ENCODE data around the gene ENOX1.

ENOX1 gene

DNA sequence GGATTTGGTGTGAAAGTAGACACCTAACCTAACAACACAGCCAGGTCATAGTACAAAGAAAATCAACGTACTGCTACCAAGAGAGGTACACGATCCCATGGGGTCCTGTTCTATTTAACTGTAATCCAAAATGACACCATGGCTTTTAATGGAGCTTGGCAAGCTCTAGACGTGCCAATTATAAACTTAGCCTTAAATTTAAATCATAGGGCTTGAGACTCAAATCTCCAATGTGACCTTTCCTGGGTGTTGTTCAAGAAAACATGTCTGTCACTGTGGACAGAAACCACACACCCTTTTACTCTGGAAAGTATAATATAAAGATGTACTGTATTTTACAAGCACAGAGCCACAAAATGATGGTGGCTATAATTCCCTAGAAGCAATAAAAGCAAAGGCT, 299.3 kb downstream of the ENOX1 start:
- no peak for DNase-seq (ENCODE audit: low read depth)

DNA sequence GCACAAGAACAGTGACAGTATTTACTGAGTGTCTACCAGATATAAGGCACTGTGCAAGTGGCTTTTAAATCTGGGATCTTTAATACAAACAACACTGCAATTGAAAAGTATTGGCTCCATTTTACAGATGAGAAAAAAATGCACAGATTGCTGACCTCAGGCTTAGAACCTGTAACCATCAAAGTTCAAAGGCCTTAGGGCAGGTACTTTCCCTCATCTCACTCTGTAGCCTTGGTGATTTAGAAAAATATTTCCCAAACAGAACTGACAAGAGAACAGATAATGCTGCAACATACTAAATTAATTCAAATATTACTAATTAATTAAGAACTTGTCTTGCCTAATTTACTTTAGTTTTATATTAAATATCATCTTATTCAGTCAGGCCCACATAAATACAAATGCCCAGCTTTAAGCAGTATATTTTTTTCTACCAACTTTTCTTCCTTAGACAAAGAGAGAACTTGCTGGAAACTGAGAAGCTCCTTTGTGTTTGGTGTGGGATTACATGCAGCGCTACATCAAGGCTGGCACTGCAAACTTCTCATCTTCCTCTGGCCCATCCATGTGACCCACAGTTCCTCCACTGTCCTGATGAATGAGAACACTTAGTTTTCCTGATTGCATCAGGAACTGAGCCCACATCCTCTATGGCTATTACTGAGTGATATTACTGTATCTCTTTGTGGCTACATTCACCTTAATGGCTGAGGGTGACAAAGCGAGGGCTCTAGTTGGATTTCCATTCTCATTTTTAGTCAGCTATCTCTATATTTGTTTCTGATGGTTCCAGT, 302.1 kb downstream of the ENOX1 start:
- no peak for DNase-seq (ENCODE audit: low read depth)

DNA sequence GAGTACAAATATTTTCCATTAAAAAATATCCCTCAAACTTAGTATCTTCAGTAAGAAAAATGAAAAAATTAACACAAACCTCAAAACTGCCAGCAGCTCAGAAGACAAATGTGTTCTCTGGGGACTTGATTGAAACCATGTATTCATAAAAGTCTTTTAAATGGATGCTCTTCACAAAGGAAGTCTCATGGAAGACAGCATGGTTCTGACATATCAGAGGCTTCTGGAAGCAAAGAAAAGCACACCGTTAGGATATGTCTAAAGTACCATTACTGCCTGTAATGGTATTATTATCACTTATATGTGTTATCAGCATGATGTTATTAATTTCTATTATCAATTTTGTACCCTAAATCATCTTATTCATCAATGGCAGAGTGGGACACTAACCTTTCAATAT, 302.8 kb downstream of the ENOX1 start:
- no peak for DNase-seq (ENCODE audit: low read depth)

DNA sequence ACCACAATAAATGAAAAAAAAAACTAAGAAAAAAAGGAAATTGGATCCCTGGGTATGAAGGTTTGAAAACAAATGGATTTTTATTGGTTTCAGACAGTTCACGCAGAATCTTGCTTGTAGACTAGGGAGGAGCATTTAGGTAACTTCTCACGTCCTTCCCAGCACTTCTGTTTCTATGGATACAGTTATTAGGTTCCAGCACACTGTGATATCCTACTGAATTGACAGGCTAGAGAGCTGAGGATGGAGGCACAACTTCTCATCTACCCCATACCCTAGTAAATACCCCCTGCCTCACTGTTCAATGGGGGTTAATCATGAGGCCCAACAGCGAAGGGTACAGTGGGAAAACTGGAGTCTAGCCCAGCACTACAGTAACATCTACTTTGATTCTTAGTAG, 304.1 kb downstream of the ENOX1 start:
- DNase-seq (ENCODE audit: low read depth): no peak

DNA sequence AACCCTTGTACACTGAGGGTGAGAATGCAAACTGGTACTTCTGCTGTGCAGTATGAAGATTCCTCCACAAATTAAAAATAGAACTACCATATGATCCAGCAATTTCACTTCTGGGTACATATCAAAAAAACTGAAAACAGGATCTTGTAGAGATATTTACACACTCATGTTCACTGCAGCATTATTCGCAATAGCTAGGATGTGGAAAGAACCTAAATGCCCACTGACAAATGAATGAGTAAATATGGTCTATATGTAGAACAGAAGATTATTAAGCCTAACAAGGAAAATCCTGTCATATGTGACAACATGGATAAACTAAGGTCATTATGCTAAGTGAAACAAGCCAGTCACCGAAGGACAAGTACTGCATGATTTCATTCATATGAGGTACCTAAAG, 304.7 kb downstream of the ENOX1 start:
- no peak for DNase-seq (ENCODE audit: low read depth)

DNA sequence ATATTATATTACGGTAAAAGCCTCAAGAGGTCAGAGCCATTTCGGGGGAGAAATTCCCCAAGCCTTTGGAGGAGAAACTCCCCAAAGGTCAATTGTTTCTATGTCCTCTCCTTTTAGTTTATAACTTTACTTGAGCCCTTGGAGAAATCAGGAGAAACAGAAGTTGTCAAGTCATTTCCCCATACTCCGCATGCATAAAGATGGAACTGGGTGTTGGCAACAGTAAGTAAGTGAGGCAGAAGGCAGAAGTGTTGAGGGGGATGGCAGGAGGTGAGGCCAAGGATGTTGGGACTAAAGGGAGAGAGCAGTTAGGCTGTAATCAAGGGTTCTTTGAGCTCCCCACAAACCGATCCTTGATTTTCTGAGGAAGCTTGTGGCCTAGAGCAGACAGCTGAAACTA, 307.9 kb downstream of the ENOX1 start:
- no peak for DNase-seq (ENCODE audit: low read depth)

DNA sequence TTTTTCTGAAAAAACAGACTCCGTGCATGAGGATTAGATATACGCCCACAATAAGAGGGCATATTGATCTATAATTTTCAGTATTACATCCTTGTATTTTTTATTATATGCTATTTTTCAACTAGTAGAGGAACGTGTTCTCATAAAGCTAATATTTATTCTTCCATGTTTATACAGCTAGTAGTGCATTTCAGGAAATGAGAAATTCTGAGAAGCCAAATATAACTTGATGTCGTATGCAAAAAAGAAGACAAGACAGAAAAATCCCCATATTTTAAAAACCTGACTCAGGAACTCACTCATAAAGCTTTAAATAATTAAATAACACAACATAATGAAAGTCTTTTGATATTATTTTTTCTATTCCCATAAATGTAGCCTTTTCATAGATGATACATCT, 308.6 kb downstream of the ENOX1 start:
- no peak for DNase-seq (ENCODE audit: low read depth)

DNA sequence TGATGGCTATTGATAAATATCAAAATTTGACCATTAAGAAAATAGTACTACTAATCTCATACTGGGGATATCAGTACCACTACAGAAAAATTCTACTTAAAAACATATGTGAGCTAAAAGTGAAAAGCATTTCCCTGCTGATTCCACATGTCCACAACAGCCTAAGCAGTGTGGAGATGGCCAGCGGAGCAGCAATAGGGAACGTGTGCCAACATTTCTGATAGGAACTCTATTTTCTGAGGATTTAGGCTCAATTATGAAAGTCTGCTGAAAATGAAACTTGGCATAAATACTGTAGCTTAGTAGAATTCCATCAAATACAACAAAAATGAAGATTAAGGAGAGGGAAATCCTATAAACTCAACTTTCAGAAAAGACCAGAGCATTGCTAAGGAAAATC, 311.6 kb downstream of the ENOX1 start:
- DNase-seq (ENCODE audit: low read depth): no peak

DNA sequence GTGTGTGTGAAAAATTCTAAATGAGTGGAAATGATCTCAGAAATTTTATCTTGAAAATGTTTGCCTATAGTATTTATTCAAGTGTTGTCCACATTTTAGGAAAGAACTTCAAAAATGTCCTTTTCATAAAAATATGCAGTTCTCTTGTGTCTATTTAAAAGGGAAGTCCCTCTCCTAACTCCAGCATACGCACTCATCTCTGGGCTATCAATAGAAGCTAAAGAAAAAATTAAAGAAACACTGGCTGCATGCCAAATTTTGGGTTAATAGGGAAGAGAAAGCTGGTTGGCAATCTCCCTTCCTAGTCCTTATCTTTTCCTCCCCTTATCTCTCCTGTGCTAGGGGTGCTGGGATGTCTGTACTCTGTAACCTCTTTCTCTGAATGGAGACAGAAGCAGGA, 313.3 kb downstream of the ENOX1 start:
- no peak for DNase-seq (ENCODE audit: low read depth)

DNA sequence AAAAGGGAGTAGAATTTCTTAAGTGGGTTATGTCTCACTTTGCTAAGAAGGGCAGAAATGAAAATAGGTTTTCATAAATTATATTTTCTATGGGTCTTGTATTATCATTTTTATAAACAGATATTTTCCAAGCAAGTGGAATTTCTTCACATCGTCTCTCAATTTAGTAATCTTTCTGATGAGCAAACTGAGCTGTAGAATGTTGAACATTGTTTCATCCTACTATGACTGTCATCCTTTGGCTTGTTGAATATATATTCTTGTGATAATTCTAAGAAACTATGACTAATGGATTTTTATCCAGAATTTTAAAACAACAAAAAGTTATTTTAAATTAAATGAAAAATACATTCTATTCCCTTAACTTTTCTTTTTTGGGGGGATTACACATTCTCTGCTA, 313.8 kb downstream of the ENOX1 start:
- DNase-seq (ENCODE audit: low read depth): no peak

DNA sequence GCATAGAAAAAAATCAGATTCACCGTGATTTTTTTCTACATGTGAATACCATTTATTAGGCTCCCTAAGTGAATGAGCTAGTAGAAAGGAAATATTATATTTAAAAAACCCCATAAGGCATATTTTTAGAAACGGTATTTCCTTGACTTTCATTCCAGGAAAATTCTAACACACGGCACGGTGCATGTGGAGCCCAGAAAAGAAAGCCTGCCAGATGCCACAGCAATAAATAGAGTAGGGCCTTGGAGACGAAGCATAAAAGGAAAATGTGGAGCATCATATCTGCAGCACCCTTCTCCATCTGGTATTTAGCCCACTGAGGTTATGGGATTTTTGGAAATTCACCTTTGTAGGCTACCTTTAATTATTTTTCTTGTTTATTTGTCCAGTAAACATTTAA, 314.4 kb downstream of the ENOX1 start:
- no peak for DNase-seq (ENCODE audit: low read depth)

DNA sequence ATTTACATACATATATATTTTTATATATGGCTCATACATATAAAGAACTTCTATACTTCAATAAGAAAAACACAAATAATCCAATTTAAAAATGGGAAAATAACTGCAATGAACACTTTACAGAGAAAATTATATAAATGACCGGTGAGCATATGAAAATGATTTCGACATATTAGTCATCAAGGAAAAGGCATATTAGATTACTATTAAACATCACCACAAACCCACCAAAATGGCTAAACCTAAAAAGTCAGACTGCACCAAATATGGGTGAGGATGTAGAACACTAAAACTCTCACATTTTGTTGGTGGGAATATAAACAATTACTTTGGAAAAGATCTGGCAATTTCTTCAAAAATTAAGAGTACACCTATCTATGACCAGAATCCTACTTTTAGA, 316.2 kb downstream of the ENOX1 start:
- DNase-seq (ENCODE audit: low read depth): no peak

DNA sequence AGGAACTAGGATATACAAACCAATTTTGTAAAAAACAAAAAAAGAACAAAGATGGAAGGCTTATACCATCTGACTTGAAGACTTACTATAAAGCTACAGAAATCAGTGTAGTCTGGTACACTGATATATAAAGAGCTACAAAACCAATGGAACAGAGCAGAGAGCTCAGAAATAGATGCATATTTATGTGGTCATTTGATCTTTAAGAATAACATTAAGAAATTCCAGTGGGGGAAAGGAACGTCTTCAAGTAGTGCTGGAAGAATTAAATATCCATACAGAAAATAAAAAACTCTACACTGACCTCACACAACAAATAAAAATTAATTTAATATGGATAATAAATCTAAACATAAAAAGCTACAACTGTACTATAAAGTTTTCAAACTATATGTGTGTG, 317.0 kb downstream of the ENOX1 start:
- no peak for DNase-seq (ENCODE audit: low read depth)

DNA sequence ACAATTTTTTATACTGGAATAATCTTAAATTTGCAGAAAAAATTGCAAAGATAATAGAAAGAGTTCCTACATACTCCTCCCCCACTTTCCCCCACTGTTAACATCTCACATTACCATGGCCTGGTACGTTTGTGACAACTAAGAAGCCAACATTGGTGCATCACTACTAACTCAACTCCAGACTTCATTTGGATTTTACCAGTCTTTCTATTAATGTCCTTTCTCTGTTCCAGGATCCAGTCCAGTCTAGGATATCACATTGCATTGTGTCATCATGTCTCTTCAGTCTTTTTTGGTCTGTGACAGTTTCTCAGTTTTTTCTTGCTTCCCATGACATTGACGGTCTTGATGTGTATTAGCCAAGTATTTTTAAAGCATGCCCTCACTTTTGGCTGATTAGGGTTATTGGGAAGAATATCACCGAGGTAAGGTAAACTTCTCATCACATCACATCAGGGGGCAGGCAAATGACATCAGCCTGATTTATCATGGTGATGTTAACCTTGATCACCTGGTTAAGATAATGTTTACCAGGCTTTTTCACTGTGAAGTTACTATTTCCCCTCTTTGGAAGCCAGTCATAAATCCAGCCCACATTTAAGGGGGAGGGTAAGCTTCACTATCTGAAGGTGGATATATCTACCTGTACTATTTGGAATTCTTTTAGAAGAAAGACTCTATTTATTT, 322.1 kb downstream of the ENOX1 start:
- DNase-seq (ENCODE audit: low read depth): no peak

DNA sequence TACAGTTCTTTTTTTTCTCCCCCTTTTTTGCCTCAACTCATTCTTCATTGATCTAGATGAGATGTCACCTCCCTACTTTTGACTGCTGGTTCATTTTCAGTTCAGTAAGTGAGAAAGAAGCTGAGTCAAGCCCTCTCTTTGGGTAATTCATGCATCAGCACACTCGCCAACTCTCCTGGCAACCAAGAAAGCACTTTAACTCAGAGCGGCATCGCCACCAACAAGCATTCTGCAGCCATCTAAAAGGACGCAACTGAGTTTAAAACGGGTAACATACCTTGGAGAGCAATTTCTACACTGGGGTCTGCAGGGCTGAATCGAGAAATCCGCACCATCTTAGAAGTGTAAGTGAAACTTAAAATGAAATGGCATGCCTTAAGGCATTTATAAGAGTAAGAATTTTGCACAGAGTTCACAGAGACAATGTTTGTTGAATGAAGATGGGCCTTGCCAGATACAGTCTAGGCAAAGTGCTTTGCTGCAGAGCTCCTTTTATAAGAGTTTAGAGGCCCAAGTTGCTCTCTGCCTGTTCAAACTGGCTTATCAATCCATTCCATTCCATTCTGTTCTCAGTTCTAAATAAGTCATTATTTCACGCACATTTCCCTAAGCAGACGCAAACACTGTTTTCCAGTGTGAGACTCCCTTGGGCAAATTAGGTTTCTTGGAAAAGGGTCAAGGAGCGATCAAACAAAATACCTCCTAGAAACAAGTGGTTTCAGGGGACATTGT, 338.0 kb downstream of the ENOX1 start:
- DNase-seq (ENCODE audit: low read depth): no peak

DNA sequence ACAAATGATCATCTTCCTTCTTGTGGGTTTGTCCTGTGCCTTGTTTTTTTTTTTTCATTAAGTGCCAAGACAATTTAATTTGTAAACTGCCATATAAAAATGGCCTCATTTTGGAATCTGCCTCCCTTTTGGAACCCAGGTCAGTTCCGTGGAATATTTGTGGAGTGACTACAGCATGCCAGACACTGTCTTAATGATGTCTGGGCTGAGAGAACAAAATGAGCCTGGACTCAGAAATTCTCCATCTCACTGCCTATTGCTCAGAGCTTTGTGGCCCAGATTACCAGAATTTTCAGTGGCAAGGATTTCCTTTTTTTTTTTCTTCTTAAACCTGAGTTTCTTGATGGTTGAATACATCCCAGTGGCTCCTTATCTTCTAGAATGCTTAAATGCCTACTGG, 340.6 kb downstream of the ENOX1 start:
- DNase-seq (ENCODE audit: low read depth): no peak

DNA sequence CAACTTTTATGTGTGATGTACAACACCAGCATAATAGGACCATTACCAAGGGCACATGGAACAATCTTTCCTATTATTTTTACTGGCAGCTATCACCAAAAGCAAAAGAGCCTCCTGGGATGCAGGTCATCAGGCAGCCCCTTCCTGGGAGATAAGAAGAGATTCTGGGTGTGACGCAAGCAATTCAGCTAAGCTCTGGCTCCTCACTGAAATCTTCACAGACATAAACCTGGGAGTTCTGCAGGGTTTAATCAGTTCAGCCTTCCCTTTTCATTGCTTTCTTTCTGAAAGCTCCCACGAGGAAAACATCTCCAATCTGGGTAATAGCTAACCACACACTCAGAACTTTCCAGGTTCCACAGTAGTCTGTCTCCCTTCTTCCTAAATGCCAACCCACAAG, 341.1 kb downstream of the ENOX1 start:
- no peak for DNase-seq (ENCODE audit: low read depth)

DNA sequence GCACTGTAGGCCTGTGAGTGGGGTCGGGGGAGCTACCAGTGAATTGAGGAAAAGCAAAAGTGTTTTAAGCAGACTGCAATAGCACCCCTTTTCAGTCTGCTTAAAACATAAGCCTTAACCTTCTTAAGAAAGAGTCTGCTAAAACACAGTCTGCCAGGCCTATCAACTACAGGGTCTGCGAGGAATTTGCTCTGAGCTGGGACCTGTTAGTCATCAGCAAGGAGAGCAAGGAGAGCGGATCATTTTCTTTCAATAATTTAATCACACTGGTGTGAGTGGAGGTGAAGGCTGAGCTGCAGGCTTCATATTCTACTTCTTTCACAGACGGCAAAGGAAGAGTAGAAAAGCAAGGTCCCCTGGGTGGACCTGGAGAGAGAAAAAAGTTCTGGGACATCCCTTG, 342.7 kb downstream of the ENOX1 start:
- DNase-seq (ENCODE audit: low read depth): no peak

DNA sequence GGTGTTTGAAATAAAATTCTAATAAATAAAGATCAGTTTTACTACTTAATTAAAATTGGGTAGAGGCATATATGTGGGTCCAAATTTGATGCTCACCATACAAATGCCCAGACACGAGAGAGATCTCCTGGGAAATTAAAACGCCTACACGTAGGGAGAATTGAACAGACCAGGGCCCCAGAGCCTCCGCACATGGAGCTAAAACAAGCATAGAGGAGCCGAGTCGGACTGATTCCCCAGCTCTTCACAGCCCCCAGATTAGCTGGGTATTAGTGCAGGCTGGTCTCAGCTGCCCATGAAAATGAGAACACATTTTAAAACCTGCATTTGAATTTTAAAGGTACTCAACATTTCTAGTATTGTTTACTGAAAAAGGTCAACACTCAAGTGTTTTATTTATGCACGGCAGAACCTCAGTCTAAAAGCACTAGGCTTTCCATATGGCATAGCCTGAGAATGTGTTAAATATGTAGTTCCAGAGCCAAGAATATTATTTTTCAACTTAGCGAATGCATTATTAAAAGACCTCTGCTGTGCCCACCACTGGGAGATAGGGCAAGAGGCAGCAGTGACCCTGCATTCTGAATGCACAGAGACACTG, 344.8 kb downstream of the ENOX1 start:
- DNase-seq (ENCODE audit: low read depth): no peak

DNA sequence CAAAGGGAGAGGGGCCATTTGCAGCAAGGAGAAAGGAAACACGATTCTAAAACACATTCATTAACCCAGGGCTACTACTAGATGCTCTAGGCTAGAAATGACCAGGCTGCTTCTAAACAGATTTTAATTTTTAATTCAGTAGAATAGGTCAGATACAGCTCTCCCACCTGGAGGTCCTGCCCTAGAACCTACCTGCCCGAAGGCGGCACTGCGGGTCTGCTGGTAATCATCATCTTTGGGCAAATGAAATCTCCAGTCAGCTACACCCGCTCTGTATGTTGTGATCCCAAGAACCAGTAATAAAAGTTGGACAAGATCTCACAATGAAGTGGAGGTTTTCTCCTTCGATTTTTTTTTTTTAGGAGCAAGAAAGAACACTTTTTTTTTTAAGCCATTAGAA, 345.3 kb downstream of the ENOX1 start:
- DNase-seq (ENCODE audit: low read depth): no peak

DNA sequence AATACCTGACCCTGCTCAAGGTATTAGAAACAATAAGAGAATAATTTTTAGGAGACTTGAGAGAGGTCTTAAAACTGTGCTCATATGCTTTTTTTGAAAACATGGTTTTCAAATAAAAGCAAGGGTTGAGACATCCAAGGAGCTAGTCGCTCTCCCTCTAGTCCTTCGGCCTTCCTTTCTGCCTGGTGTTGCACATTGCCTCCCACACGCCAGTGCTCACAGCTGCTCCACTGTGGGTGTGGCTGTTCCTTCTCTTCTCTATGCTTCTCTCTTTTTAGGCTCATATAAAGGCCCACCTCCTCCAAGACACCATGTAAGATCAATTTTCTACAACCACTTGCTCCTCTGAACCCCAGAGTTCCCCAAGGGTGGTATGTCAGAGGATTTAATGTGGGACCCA, 352.6 kb downstream of the ENOX1 start:
- DNase-seq (ENCODE audit: low read depth): no peak

DNA sequence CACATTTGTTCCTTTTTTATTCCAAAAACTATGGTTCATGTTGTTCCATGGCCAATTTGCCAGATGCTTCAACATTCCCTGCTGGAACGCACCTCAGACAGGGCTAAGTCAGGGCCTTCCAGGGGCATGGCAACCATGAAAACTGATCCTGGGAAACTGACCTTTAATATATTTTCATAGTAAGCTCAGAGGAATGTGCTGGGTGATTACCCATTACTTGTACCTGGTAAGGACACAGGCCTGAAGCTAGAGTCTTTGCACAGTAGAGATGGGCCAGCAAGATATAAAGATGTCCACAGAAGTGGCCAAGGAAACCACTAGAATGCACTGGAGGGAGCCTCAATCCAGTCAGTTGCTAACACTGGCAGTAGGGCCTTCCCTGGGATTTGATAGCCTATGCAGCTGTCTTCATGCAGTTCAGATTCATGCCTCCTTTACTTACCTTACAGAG, 353.1 kb downstream of the ENOX1 start:
- no peak for DNase-seq (ENCODE audit: low read depth)

DNA sequence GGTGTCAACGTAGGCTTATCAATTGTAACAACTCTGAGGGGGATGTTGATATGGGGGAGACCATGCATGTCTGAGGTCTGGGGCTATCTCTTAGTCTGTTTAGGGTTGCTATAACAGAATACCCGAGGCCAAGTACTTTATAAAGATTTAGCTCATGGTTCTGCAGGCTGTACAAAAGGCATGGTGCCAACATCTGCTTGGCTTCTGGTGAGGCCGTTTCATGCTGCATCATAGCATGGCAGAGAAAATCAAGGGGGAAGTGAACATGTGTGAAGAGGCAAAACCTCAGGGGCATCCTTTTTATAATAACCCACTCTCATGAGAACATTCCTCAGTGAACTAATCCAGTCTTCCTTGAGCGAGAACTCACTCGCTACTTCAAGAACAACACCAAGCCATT, 353.8 kb downstream of the ENOX1 start:
- no peak for DNase-seq (ENCODE audit: low read depth)

All from stimulated activated CD8-positive, alpha-beta memory T cell treated with anti-CD3 and anti-CD28 coated beads, Interleukin-12 subunit alpha, Interleukin-12 subunit beta, amount 100 ng/mL, for 1 hour (primary cell).